Dermis blood vessel endothelial cell (primary cell): ENCODE results near the gene NUP85. TPM values are rescaled to one million over a fixed set of nuclear protein-coding genes. Genes with fewer than 3 reads are reported as not detected.
"Not testable (repeated sequence)": the region's sequence is repeated elsewhere in the genome, so short reads cannot be mapped to it uniquely, and the experiment has no call there.

Experiments
- DNase-seq: peaks from one replicate; pipeline ENCODE4 v3.0.0; 2010
- total RNA-seq: library from RNA; depleted of rRNA; stranded (reverse); fragments of >200 nt; gene quantifications from 2 replicates; pipeline ENCODE4 v1.2.3, GENCODE V29; 2014

The NUP85 gene
- total RNA-seq, 1 donor from 2014 or later: 41.5 TPM

- no peak for DNase-seq
Observed at GRCh38 chr17:75242461-75243042, 37.1 kb downstream of the NUP85 start.

- no peak for DNase-seq
Observed at GRCh38 chr17:75244133-75244866, 38.8 kb downstream of the NUP85 start.

- DNase-seq: no peak
Observed at GRCh38 chr17:75245011-75245410, 39.5 kb downstream of the NUP85 start.

DNA sequence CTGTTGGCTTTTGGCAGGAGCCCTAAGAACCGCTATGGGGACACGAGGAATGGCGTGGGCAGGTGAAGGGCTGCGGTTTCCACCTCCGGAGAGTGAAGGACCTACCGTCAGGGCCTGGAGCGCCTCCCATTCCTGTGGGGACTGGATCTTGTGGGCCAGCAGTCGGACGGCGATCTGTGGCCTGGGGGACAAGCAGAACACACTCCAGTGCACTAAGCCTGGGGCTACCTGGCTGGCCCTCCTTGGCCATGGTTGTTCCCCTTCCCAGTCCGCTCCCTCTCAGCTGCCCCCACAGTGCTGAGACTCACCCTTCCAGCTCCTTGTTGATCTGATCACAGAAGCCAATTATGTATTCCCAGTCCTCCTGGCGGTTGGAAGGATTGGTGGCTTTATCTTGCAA lies 40.9 kb downstream of the NUP85 start:
- no peak for DNase-seq

DNA sequence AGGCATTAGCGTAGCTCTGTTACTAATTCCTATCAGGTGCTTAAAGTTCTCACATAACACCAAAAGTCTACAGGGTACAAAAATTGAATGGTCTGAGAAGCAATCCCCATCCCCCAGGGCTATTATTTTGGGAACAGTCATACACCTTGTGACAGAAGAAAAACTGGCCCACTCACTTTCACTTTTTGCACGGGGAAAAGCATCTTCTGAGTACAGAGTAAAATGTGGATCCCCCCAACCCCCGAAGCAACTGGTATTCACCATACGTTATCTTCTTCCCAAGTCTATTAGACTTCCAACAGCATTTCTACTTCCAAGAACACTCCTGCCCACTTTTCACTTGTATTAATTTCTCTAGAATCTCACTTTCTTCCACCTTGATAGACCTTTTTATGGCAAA lies 44.1 kb downstream of the NUP85 start:
- DNase-seq: no peak

GRCh38 chr17:75250009-75250471 lies 44.6 kb downstream of the NUP85 start:
- DNase-seq: peak; percentile 74

DNA sequence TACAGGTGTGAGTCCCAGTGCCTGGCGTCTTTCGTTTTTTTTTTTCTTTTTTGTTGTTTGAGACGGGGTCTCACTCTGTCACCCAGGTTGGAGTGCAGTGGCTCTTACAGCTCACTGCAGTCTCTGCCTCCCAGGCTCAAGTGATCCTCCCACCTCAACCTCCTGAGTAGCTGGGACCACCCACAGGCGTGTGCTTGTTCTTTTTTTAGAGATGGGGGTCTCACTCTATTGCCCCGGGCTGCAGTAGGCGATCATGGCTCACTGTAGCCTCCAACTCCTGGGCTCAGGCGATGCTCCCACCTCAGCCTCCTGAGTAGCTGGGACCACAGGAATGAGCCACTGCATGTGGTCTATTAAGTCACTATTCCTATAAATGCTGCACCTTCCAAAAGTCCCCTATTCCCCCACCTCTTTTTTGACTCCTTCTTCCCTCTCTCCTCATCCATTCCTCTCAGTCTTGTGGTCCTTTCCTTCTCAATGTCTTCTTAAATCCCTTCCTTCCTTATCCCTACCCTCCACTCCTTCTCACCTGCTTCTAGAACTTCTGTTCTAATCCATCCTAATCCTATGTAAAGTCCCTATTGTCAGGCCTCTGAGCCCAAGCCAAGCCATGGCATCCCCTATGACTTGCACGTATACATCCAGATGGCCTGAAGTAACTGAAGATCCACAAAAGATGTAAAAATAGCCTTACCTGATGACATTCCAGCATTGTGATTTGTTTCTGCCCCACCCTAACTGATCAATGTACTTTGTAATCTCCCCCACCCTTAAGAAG lies 46.7 kb downstream of the NUP85 start:
- no peak for DNase-seq

DNA sequence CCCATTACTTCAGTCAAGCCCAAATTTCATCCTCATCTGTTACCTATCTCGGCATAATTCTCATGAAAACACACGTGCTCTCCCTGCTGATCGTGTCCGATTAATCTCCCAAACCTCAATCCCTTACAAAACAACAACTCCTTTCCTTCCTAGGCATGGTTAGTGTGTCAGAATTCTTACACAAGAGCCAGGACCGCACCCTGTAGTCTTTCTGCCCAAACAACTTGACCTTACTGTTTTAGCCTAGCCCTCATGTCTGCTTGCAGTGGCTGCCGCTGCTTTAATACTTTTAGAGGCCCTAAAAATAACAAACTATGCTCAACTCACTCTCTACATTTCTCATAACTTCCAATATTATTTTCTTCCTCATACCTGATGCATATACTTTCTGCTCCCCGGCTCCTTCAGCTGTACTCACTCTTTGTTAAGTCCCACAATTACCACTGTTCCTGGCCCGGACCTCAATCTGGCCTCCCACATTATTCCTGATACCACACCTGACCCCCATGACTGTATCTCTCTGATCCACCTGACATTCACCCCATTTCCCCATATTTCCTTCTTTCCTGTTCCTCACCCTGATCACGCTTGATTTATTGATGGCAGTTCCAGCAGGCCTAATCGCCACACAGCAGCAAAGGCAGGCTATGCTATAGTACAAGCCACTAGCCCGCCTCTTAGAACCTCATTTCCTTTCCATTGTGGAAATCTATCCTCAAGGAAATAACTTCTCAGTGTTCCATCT lies 50.6 kb downstream of the NUP85 start:
- not testable (repeated sequence) for DNase-seq

DNA sequence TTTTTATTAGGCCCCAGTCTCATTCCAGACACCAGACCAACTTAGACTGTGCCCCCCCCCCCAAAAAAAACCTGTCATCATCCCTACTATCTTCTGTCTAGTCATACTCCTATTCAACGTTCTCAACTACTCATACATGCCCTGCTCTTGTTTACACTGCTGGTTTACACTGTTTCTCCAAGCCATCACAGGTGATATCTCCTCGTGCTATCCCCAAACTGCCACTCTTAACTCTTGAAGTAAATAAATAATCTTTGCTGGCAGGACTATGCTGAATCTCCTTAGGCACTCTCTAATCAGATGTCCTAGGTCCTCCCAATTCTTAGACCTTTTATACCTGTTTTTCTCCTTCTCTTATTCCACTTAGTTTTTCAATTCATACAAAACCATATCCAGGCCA lies 51.7 kb downstream of the NUP85 start:
- DNase-seq: not testable (repeated sequence)

DNA sequence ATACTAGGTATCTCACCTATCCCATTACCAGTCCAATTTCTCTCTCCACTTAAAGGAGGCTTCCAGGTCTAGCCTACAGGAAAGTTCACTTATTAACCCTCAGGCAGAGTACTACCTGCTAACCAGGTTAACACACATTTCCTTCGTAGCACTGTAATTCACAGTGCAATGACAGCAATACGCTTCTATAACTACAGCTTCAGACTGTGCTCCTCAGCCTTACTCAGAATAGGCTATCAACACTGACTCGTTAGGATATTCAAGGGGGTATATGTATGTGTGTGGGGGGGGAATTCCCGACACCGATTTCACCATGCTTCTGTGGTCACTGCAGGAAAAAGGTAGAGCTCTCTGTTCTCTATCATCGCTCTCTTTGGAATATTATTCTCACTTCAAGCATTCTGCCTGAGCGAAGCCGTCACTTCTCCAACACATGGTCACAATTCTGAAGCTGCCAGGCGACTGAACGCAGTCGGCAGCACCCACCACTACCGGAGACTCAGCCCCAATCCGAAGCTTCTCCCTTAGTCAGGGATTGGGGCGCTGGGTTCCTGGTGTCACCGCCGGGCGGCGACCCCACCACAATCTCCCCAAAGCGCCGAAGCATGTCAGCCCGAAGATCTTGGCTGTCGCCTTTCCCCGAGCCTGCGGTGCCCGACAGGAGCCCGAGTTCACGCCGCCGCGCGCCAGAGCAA lies 55.3 kb downstream of the NUP85 start:
- no peak for DNase-seq

DNA sequence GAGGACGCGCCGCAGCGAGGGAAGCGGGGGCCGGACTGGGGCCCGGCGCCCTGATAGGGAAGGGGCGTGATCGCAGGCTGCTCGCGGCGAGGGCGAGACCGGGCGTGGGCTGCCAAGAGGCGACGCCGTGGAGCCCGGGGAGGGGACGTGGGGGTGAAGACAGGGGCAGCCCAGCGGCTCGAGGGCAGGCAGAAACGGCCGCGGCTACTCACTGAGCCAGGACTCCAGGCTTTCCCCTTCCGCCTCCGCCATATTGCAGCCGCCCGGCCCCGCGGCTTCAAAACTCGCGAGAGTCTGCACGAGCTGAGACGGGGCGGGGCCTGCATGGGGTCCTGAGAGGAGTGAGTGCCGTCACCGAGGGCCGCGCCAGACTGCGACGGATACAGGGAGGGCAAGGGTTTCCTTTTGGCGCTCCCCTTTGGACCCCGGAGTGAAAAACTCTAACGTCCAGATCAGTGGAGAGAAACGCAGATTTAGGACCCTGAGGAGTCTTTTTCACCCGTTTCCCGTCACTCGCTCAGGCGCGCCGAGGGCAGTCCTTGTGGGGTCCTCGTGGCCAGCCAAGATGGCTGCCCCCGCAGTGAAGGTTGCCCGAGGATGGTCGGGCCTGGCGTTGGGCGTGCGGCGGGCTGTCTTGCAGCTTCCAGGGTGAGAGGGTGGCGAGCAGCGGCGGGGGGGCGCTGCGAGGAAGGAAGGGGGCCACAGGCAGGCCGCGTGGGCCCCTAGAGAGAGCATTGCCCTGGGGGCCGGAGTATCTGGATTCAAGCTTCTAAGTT lies 56.0 kb downstream of the NUP85 start, which contains the start of the genes GGA3 and MRPS7:
GGA3 (minus strand) TSS at position 271 of the 776 bp plus-strand sequence; CDS start at position 252, 19 bp downstream.
MRPS7 (plus strand) TSS at position 544 of the 776 bp plus-strand sequence; CDS start at position 566, 22 bp downstream.
- DNase-seq: peak; percentile 96

DNA sequence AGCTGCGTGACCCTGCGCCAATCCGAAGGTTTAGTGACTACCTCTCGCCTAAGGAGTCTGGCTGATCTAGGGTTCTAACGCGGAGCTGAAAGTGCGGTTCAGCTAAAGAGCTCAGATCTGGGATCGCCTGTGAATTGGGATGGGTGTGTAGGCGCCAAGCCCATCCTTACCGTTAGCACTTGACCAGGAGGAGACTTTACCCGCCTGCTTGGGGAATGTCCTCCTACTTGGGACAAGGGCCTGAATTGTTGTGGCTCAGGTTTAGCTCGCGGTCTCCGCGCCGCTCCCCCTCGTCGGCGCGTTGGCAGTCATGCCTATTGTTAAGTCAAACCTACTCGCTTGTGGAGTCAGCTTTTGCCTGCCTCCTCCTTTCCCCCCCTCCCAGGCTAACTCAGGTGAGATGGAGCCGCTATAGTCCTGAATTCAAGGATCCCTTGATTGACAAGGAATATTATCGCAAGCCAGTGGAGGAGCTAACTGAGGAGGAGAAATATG lies 56.7 kb downstream of the NUP85 start:
- no peak for DNase-seq

- DNase-seq: no peak
Observed at GRCh38 chr17:75263055-75263454, 57.6 kb downstream of the NUP85 start.

GRCh38 chr17:75265614-75266315 lies 60.3 kb downstream of the NUP85 start:
- peak; percentile 94 for DNase-seq

DNA sequence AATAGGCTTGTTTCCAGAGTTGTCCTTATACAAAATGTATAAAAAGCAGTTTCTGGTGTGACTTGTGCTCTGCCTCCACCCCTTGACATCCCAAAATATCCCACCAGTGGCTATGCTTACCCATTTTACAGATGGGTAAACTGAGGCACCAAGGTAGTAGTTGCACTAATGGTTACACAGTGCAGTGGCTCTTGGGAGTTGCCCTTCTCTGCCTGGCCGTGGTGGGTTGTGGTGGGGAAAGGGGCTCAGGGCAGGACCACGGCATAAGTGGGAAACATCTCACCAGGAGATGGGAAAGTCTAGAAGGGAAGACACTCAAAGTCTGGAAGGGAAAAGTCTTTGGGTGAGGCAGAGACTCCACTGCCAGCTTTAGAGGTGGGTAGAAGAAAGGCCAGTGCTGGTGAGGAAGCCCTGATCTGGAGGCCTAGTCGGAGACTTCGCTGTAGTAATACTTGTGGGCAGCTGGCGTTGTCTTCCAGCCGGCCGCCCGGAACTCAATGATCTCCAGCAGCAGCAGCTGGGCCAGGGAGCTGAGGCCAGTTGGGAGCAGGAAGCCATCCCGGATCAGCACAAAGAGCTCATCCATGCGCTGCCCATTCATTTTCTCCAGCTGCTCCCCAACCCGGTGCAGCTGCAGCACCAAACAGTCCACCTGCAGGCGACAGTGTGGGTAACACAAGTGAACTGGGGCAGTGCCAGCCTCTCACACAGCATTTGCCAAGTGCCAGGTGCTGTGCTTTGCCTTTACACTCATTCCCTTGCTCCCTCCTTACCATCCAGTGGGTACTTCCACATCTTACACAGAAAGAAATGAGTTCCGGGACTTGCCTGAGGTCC lies 61.1 kb downstream of the NUP85 start:
- DNase-seq: no peak

DNA sequence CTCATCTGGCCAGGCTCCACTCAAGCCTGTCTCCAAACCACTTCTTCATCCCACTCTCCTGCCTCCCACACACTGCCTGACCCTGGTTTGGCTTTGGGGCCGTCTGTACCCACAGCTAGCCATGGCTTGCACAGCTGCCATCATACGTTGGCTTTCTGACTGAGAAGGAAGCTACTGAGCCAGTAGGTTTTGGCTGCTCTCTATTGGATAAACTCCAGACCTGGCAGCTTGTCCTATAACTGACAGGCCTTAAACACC lies 61.6 kb downstream of the NUP85 start:
- DNase-seq: no peak

DNA sequence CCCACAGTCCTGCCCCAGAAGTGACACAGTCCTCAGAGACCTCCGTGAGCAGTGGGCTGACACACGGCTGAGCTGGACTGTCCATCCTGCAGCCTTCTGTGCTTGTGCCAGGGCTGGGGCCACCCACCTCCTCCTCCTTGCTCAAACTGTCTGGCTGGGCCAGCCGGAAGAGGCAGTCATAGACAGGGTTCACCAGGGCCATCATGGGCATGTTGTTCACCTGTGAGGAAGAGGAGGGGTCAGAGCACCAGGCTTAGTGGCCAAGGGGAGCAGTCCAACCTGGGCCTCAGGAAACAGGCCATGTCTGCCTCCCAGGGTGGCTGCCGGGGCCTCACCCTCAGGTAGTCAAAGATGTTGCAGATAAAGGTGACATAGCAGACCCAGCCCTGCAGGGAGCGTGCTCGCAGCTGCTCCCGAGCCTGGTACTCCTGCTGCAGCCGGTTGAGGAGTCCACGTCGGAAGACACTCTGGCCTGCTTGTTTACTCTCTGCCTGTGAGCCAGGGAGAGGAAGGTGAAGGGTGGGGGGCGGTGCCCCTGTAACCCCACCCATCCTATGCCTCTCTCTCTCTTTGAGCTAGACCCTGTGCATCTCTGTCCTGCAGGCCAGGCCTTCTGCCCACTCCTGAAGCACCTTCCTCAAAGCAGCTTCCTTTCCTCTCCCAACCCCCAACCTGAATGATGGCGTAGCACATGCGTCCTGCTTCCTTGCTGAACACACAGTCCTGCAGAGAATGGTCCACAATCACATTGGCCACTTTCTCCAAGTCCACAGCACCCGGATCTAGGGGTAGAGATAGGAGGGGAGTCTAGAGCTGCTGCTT lies 62.1 kb downstream of the NUP85 start:
- no peak for DNase-seq

DNA sequence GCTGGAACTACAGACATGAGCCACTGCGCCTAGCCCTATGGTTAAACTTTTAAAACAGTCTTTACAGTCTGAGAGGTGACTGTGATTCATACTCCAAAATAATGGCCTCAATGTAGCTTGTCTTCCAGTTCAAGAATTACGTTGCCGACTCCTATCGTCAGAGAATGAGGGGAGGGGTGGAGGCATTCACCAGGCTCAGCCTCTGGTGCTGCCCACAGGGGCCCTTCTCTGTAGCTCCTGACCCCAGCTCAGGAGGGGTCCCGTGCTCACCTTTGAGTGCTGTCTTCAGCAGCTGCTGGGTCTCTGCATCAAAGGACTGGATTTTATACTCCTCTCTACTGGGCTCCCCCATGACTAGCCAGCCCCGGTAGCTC lies 64.4 kb downstream of the NUP85 start:
- DNase-seq: no peak
